Jurkat, Clone E6-1 (cell line): ENCODE results near the gene S100A13.
"Not testable (repeated sequence)": the region's sequence is repeated elsewhere in the genome, so short reads cannot be mapped to it uniquely, and the experiment has no call there.

ENCODE experiments used
- DNase-seq: peaks from one replicate; pipeline ENCODE4 v3.0.0-alpha.2; 2011; ENCODE audit warnings: low read depth, low spot score
- H3K4me3 ChIP-seq: 2 replicates; pipeline ENCODE4 v1.5.1; 2011; ENCODE audit warnings: mild to moderate bottlenecking, low read length, control low read depth, moderate library complexity

The S100A13 gene

DNA sequence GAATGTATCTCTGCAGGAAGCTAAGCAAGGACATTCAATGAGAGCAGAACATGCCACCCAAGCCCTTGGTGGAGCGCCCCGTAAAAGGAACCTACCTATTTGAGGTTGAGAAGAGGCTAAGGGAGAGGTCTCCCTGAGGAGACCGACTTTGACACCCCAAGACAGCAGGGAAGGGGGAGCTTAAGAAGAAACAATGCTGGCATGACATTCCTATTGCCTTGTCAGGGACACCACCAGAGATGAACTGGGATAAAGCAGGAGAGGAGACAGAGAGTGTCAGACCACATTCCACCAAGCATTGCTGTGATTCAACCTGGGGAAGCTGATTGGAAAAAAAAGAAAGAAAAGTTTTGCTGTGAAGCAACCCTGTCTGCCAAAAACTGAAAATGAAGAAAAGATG lies 48.4 kb downstream of the S100A13 start:
- H3K4me3 ChIP-seq, result no peak overlapping the region

GRCh38 chr1:153578490-153578889 lies 48.8 kb downstream of the S100A13 start:
- H3K4me3 ChIP-seq, result no peak overlapping the region
- DNase-seq, result no peak

More for the DNA sequence above, 48.4 kb downstream of the S100A13 start:
- no peak for DNase-seq

GRCh38 chr1:153577624-153578051 lies 49.7 kb downstream of the S100A13 start:
- H3K4me3 ChIP-seq, result no peak overlapping the region
- DNase-seq, result no peak

DNA sequence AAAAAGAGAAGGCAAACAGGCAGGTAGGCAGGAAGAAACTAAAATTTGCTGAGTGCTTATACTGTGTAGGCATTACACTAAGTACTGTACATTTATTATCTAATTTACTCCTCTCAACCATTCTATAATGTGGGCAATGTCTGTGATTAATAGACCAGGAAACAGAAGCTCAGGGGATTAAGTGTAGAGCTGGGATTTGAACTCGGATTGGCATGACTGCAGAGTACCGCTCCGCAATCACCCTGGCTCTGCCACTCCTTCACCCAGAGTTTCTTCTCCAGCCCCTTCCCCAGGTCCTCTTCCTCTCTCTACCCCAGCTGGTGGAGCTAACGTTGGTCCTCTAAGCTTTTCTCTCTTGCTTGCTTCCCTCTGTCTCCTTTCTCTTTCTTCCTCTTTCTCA lies 50.2 kb downstream of the S100A13 start:
- H3K4me3 ChIP-seq, result no peak overlapping the region
- no peak for DNase-seq

DNA sequence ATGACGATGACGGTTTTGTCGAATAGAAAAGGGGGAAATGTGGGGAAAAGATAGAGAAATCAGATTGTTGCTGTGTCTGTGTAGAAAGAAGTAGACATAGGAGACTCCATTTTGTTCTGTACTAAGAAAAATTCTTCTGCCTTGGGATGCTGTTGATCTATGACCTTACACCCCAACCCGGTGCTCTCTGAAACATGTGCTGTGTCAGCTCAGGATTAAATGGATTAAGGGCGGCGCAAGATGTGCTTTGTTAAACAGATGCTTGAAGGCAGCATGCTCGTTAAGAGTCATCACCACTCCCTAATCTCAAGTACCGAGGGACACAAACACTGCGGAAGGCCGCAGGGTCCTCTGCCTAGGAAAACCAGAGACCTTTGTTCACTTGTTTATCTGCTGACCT lies 51.8 kb downstream of the S100A13 start:
- not testable (repeated sequence) for H3K4me3 ChIP-seq, DNase-seq

- not testable (repeated sequence) for DNase-seq, H3K4me3 ChIP-seq
Measured at GRCh38 chr1:153575081-153575491, 52.2 kb downstream of the S100A13 start.

DNA sequence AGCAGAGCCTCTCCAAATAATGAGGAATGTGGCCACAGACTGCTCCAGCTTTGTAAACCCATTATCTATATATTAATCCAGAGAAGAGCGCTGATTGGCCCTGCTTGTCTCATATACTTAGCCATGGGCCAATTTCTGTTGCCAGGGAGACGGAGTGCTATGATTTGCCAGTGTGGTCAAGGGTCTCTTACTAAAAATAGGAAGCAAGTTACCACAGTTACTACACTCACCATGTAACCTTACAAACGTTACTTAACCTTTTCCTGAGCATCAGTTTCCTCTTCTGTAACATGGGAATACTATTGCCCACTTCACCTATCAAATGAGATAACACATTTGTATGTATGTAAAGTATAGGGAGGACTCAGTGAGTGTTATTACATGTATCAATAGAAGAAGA lies 54.0 kb downstream of the S100A13 start:
- no peak for DNase-seq
- H3K4me3 ChIP-seq, result no peak overlapping the region

- peak; percentile 31 for DNase-seq
- H3K4me3 ChIP-seq, result no peak overlapping the region
Measured at GRCh38 chr1:153572569-153573015, 54.7 kb downstream of the S100A13 start.

DNA sequence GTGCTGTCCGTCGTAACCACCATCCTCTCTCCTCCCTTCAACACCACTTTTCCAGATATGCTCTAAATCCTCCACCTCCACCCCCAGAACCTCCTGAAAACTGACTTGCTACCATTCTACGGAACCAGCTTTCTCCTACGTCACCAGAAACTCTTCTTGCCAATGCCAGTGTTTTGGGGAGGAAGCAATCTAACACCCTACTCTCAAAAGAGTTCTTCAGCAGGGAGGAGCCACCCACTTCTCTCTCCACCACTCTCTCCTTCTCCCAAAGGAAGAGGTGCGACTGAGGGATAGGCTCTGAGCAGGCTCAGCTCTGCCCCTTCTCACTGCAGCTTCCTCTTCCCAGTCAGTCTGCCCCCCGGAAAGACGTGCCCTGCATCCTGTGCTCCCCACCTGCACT lies 55.6 kb downstream of the S100A13 start:
- H3K4me3 ChIP-seq, result no peak overlapping the region
- DNase-seq, result no peak

DNA sequence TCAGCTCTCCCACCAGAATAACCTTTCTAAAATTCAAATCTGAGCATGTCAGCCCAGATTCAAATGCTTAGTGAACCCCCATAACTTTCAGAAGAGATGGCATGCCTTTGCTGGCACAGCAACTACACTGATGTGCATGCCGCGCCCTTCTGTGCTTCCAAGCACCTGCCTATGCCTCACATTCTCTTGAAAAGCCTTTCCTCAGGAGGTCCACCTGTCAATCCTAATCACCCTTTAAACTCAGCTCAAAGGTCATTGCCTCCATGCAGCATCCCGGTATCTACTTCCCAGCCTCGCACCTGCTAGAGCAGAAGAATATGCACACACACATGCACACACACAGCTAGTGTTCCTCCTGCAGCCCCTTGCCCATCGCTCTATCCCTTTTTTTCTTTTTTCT lies 56.4 kb downstream of the S100A13 start:
- no peak overlapping the region for H3K4me3 ChIP-seq
- DNase-seq, result no peak

GRCh38 chr1:153569465-153569864 lies 57.8 kb downstream of the S100A13 start:
- H3K4me3 ChIP-seq, result no peak overlapping the region
- no peak for DNase-seq
